Epithelial cell of proximal tubule (primary cell): Measurements from ENCODE around the gene MAGI2. TPM values are rescaled to one million over a fixed set of nuclear protein-coding genes. Genes with fewer than 3 reads are reported as not detected.

Source experiments
- DNase-seq: peaks from one replicate; pipeline ENCODE4 v3.0.0-alpha.2; 2011; ENCODE audit warnings: low read depth
- H3K4me3 ChIP-seq: 2 replicates; pipeline ENCODE4 v1.5.1; 2011; ENCODE audit warnings: low read depth, mild to moderate bottlenecking, low read length
- CTCF ChIP-seq: conservative IDR thresholded peaks from 2 replicates; pipeline ENCODE4 v1.5.1; 2012; ENCODE audit warnings: low read depth, mild to moderate bottlenecking, low read length
- total RNA-seq: library from RNA; depleted of rRNA; stranded (reverse); fragments of >200 nt; gene quantifications from 2 replicates; pipeline ENCODE4 v1.2.3, GENCODE V29; 2015

MAGI2 gene
- total RNA-seq, 1 donor from 2014 or later: 0.92 TPM

- no peak overlapping the region for H3K4me3 ChIP-seq
- no peak for TF ChIP-seq CTCF
Measured at GRCh38 chr7:78101076-78101475, 1352.4 kb downstream of the MAGI2 start.

GRCh38 chr7:78099715-78100394 lies 1353.6 kb downstream of the MAGI2 start:
- peak; percentile 12 for DNase-seq

More at GRCh38 chr7:78101076-78101475, 1352.4 kb downstream of the MAGI2 start:
- DNase-seq: no peak

GRCh38 chr7:78095549-78095948 lies 1357.9 kb downstream of the MAGI2 start:
- no peak for DNase-seq
- TF ChIP-seq CTCF: no peak

More at GRCh38 chr7:78099715-78100394, 1353.6 kb downstream of the MAGI2 start:
- no peak overlapping the region for H3K4me3 ChIP-seq
- no peak for TF ChIP-seq CTCF

GRCh38 chr7:78092331-78092730 lies 1361.1 kb downstream of the MAGI2 start:
- no peak overlapping the region for H3K4me3 ChIP-seq
- DNase-seq: no peak
- no peak for TF ChIP-seq CTCF

More at GRCh38 chr7:78095549-78095948, 1357.9 kb downstream of the MAGI2 start:
- H3K4me3 ChIP-seq: no peak overlapping the region

GRCh38 chr7:78090616-78091015 lies 1362.9 kb downstream of the MAGI2 start:
- no peak for TF ChIP-seq CTCF
- no peak for DNase-seq
- H3K4me3 ChIP-seq: no peak overlapping the region

GRCh38 chr7:78083476-78084120 lies 1369.9 kb downstream of the MAGI2 start:
- no peak overlapping the region for H3K4me3 ChIP-seq
- TF ChIP-seq CTCF: no peak
- DNase-seq: no peak
